Body of pancreas (tissue), 4 donors: ENCODE data around the gene NOXO1.

Experiments
- POLR2A ChIP-seq, 3 donors: fragments of 450-650 bp; IDR thresholded peaks; one replicate each; pipeline ENCODE4 v1.6.1; 2016; ENCODE audit warnings: antibody characterized with exemption in 3 of 3, mild to moderate bottlenecking in 2 of 3
- TF ChIP-seq, protein P1 (sequence below), 7 experiments: fragments of 450-650 bp in 4 of 7; fragments of 200-600 bp in 3 of 7; sonication (generic) in 3 of 7; IDR thresholded peaks; one replicate each; pipeline ENCODE4 v1.5.1; 2016 to 2019; ENCODE audit warnings: antibody characterized with exemption in 7 of 7

DNA sequence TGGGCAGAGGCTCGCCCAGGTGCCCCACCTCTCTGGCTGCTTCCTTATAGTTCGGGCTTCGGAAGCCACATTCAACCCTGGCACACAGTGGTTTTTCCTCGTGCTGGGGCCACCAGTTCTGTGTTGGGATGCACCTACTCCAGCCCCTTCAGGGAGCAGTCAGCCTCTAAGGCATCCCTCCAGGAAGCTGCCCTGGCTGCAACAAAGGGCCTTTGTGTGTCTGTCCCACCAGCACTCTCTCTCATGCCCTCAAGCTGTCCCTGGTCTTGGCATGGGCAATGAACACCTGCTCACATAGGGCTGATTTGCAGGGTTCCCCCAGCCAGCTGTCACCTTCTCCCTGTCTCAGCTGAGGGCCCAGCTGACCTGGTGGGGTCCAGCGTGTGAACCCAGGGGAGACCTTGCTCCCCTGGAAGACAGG is 754 bp upstream of the NOXO1 start:
- TF ChIP-seq, protein P1, sequence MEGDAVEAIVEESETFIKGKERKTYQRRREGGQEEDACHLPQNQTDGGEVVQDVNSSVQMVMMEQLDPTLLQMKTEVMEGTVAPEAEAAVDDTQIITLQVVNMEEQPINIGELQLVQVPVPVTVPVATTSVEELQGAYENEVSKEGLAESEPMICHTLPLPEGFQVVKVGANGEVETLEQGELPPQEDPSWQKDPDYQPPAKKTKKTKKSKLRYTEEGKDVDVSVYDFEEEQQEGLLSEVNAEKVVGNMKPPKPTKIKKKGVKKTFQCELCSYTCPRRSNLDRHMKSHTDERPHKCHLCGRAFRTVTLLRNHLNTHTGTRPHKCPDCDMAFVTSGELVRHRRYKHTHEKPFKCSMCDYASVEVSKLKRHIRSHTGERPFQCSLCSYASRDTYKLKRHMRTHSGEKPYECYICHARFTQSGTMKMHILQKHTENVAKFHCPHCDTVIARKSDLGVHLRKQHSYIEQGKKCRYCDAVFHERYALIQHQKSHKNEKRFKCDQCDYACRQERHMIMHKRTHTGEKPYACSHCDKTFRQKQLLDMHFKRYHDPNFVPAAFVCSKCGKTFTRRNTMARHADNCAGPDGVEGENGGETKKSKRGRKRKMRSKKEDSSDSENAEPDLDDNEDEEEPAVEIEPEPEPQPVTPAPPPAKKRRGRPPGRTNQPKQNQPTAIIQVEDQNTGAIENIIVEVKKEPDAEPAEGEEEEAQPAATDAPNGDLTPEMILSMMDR (IDR thresholded peaks at IDR 0.05) = no peak
- no peak for TF ChIP-seq POLR2A (IDR thresholded peaks at IDR 0.05)
